ENCODE results near the gene GRIK5. TPM values are rescaled to one million over a fixed set of nuclear protein-coding genes. Genes with fewer than 3 reads are reported as not detected.

Gene GRIK5
- total and polyA plus RNA-seq, 2 donors (not counting 3 experiments of a cell fraction or from before 2014, with no cell fraction given): 0.80 to 2.2 TPM

- intact Hi-C loops (cut with micrococcal nuclease): no loop called here
- H4K20me1 ChIP-seq (replicated peaks; ENCODE audit: control insufficient read depth, extremely low read depth, insufficient read depth, low read length): no peaks in the 10 kb centered on the region
- no peak overlapping the region for H3K9ac ChIP-seq (replicated peaks; ENCODE audit: extremely low read depth, insufficient read depth, low read length)
- no peak overlapping the region for H3K27ac ChIP-seq (ENCODE audit: insufficient read depth, low read depth, low read length)
- H3K9me3 ChIP-seq (replicated peaks; ENCODE audit: control insufficient read depth, insufficient read depth, low read length): no peaks in the 10 kb centered on the region
- BruUV-seq (replicated peaks): no TSS peak
- no peaks in the 10 kb centered on the region for H3K79me2 ChIP-seq (ENCODE audit: control insufficient read depth, insufficient read depth, low read length)
- CTCF ChIA-PET: no interaction called here
- no peaks in the 10 kb centered on the region for H3K9me1 ChIP-seq (replicated peaks; ENCODE audit: control insufficient read depth, extremely low read depth, insufficient read depth, low read length)
- no peak overlapping the region for H2AFZ ChIP-seq (ENCODE audit: low read depth, low read length)
- TF ChIP-seq EZH2 (IDR thresholded peaks at IDR 0.05; ENCODE audit: borderline replicate concordance, low read depth, low read length, severe bottlenecking) (no peak), POLR2A (IDR thresholded peaks at IDR 0.05; ENCODE audit: low read depth, low read length) (no peak), JUN (IDR thresholded peaks at IDR 0.05; ENCODE audit: borderline replicate concordance, insufficient read depth, insufficient read length, low read depth) (no peak)
- TF ChIP-seq, protein P1, sequence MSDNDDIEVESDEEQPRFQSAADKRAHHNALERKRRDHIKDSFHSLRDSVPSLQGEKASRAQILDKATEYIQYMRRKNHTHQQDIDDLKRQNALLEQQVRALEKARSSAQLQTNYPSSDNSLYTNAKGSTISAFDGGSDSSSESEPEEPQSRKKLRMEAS (IDR thresholded peaks at IDR 0.05; ENCODE audit: insufficient read depth, insufficient read length): no peak
- no peaks in the 10 kb centered on the region for H3K27me3 ChIP-seq (ENCODE audit: control insufficient read depth in 2 of 2, insufficient read depth in 2 of 2, low read length in 2 of 2)
- FAIRE-seq: no peak
- H3K36me3 ChIP-seq (ENCODE audit: control insufficient read depth in 2 of 2, extremely low read depth in 1 of 2, insufficient read depth in 2 of 2, low read length in 2 of 2): no peaks in the 10 kb centered on the region
- no peak overlapping the region for H3K4me3 ChIP-seq (replicated peaks in 1 of 3; ENCODE audit: insufficient read depth in 1 of 3, low read depth in 1 of 3, low read length in 3 of 3)
- H3K4me2 ChIP-seq (ENCODE audit: insufficient read depth, low read length): no peak overlapping the region
- no peaks in the 10 kb centered on the region for H3K4me1 ChIP-seq (ENCODE audit: control insufficient read depth, extremely low read depth, insufficient read depth, low read length)
- dilution Hi-C loops (cut with MboI; ENCODE audit: extremely low pct_ligation_motif_present, low sequenced_read_pairs): no loop called here
- POLR2A ChIA-PET: no interaction called here
- DNase-seq (ENCODE audit: low read depth, low spot score): no peak
Observed at GRCh38 chr19:41978470-41978869, 91.5 kb downstream of the GRIK5 start.

DNA sequence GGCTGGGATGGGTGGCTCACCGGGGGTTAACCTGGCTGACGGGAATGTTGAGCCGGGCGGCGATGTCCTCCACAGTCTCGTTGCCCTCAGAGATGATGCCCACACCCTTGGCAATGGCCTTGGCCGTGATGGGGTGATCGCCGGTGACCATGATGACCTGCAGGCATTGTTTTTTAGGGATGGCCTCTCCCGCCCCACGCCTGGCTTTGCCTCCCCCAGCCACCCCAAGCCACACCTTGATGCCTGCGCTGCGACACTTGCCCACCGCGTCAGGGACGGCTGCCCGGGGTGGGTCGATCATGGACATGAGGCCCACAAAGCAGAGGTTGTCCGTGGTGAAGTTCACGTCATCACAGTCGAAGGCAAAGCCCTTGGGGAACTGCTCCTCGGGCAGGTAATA lies 92.1 kb downstream of the GRIK5 start:
- no peaks in the 10 kb centered on the region for H3K9me1 ChIP-seq (replicated peaks; ENCODE audit: control insufficient read depth, extremely low read depth, insufficient read depth, low read length)
- no peaks in the 10 kb centered on the region for H3K36me3 ChIP-seq (ENCODE audit: control insufficient read depth in 2 of 2, extremely low read depth in 1 of 2, insufficient read depth in 2 of 2, low read length in 2 of 2)
- no peak overlapping the region for H3K4me2 ChIP-seq (ENCODE audit: insufficient read depth, low read length)
- no peak overlapping the region for H3K27ac ChIP-seq (ENCODE audit: insufficient read depth, low read depth, low read length)
- no peak overlapping the region for H3K4me3 ChIP-seq (replicated peaks in 1 of 3; ENCODE audit: insufficient read depth in 1 of 3, low read depth in 1 of 3, low read length in 3 of 3)
- TF ChIP-seq JUN (IDR thresholded peaks at IDR 0.05; ENCODE audit: borderline replicate concordance, insufficient read depth, insufficient read length, low read depth) (no peak), MYC (IDR thresholded peaks at IDR 0.05; ENCODE audit: low read depth, low read length) (no peak), FOS (IDR thresholded peaks at IDR 0.05; ENCODE audit: borderline replicate concordance, insufficient read depth, low read length) (no peak), EZH2 (IDR thresholded peaks at IDR 0.05; ENCODE audit: borderline replicate concordance, low read depth, low read length, severe bottlenecking) (no peak), CTCF (IDR thresholded peaks at IDR 0.05; ENCODE audit: extremely low read depth in 1 of 2, insufficient read depth in 1 of 2, low read depth in 1 of 2, low read length in 2 of 2) (no peak), POLR2A (IDR thresholded peaks at IDR 0.05; ENCODE audit: low read depth, low read length) (no peak), GATA2 (IDR thresholded peaks at IDR 0.05; ENCODE audit: insufficient read depth, insufficient read length, low read depth, low read length) (no peak), POLR2AphosphoS5 (IDR thresholded peaks at IDR 0.05; ENCODE audit: insufficient read depth, low read depth, low read length) (no peak)
- TF ChIP-seq, protein P1 (IDR thresholded peaks at IDR 0.05; ENCODE audit: insufficient read depth, insufficient read length): no peak
- H3K27me3 ChIP-seq (ENCODE audit: control insufficient read depth in 2 of 2, insufficient read depth in 2 of 2, low read length in 2 of 2): no peaks in the 10 kb centered on the region
- H3K79me2 ChIP-seq (ENCODE audit: control insufficient read depth, insufficient read depth, low read length): no peaks in the 10 kb centered on the region
- dilution Hi-C loops (cut with MboI; ENCODE audit: extremely low pct_ligation_motif_present, low sequenced_read_pairs) (no loop called here), intact Hi-C loops (cut with micrococcal nuclease) (no loop called here)
- H3K9me3 ChIP-seq (replicated peaks; ENCODE audit: control insufficient read depth, insufficient read depth, low read length): no peaks in the 10 kb centered on the region
- ChIA-PET CTCF (no interaction called here), POLR2A (no interaction called here)
- H4K20me1 ChIP-seq (replicated peaks; ENCODE audit: control insufficient read depth, extremely low read depth, insufficient read depth, low read length): no peaks in the 10 kb centered on the region
- H3K9ac ChIP-seq (replicated peaks; ENCODE audit: extremely low read depth, insufficient read depth, low read length): no peak overlapping the region
- no peak for FAIRE-seq
- no peak for DNase-seq (ENCODE audit: low read depth, low spot score)
- no peaks in the 10 kb centered on the region for H3K4me1 ChIP-seq (ENCODE audit: control insufficient read depth, extremely low read depth, insufficient read depth, low read length)
- H2AFZ ChIP-seq (ENCODE audit: low read depth, low read length): no peak overlapping the region
- no TSS peak for BruUV-seq (replicated peaks)

Measured in endothelial cell of umbilical vein (primary cell).